ENCODE measurements around the gene GCAT.

Gene GCAT

GRCh38 chr22:37842015-37842793, 34.5 kb downstream of the GCAT start:
- ATAC-seq: no peak
- TF ChIP-seq ZNF8 (CRISPR knock-in tag; IDR thresholded peaks at IDR 0.05): no peak
- no peak for TF ChIP-seq CREB5 (CRISPR knock-in tag; IDR thresholded peaks at IDR 0.05; ENCODE audit: low read depth)
- no peak for TF ChIP-seq TSHZ2 (CRISPR knock-in tag; IDR thresholded peaks at IDR 0.05)
- no peak for TF ChIP-seq ZC3H10 (CRISPR knock-in tag; IDR thresholded peaks at IDR 0.05)
- no peak for TF ChIP-seq ZNF70 (CRISPR knock-in tag; IDR thresholded peaks at IDR 0.05)
- TF ChIP-seq ZFP3 (CRISPR knock-in tag; IDR thresholded peaks at IDR 0.05): no peak
- TF ChIP-seq GLIS3 (CRISPR knock-in tag; IDR thresholded peaks at IDR 0.05): no peak
- TF ChIP-seq ARNTL (CRISPR knock-in tag; IDR thresholded peaks at IDR 0.05; ENCODE audit: borderline replicate concordance, low read depth): no peak
- TF ChIP-seq POU6F1 (CRISPR knock-in tag; IDR thresholded peaks at IDR 0.05; ENCODE audit: borderline replicate concordance, low read depth): no peak
- TF ChIP-seq OSR1 (CRISPR knock-in tag; IDR thresholded peaks at IDR 0.05): no peak
- TF ChIP-seq CSRNP3 (CRISPR knock-in tag; IDR thresholded peaks at IDR 0.05): no peak
- TF ChIP-seq ESRRG (CRISPR knock-in tag; IDR thresholded peaks at IDR 0.05): no peak
- TF ChIP-seq TOX (CRISPR knock-in tag; IDR thresholded peaks at IDR 0.05; ENCODE audit: borderline replicate concordance): no peak
- no peak for TF ChIP-seq PPARA (CRISPR knock-in tag; IDR thresholded peaks at IDR 0.05; ENCODE audit: borderline replicate concordance)
- no peak for TF ChIP-seq ZFP30 (CRISPR knock-in tag; IDR thresholded peaks at IDR 0.05)
- no peak for TF ChIP-seq ISL1 (CRISPR knock-in tag; IDR thresholded peaks at IDR 0.05)
- no peak for TF ChIP-seq CSDC2 (CRISPR knock-in tag; IDR thresholded peaks at IDR 0.05)

- peak; percentile 51 for ATAC-seq
- no peak for TF ChIP-seq OSR1 (CRISPR knock-in tag; IDR thresholded peaks at IDR 0.05)
- TF ChIP-seq ESRRG (CRISPR knock-in tag; IDR thresholded peaks at IDR 0.05): no peak
- no peak for TF ChIP-seq TOX (CRISPR knock-in tag; IDR thresholded peaks at IDR 0.05; ENCODE audit: borderline replicate concordance)
- no peak for TF ChIP-seq PATZ1 (CRISPR knock-in tag; IDR thresholded peaks at IDR 0.05; ENCODE audit: borderline replicate concordance)
- TF ChIP-seq GLIS3 (CRISPR knock-in tag; IDR thresholded peaks at IDR 0.05): no peak
- TF ChIP-seq ZNF565 (CRISPR knock-in tag; conservative IDR thresholded peaks at IDR 0.05; ENCODE audit: low read depth): no peak
- TF ChIP-seq POU6F1 (CRISPR knock-in tag; IDR thresholded peaks at IDR 0.05; ENCODE audit: borderline replicate concordance, low read depth): no peak
- no peak for TF ChIP-seq TSHZ2 (CRISPR knock-in tag; IDR thresholded peaks at IDR 0.05)
- TF ChIP-seq ZFP30 (CRISPR knock-in tag; IDR thresholded peaks at IDR 0.05): no peak
- TF ChIP-seq SNAI2 (CRISPR knock-in tag; IDR thresholded peaks at IDR 0.05): no peak
- no peak for TF ChIP-seq CSDC2 (CRISPR knock-in tag; IDR thresholded peaks at IDR 0.05)
- no peak for TF ChIP-seq ZC3H10 (CRISPR knock-in tag; IDR thresholded peaks at IDR 0.05)
- no peak for TF ChIP-seq ZNF8 (CRISPR knock-in tag; IDR thresholded peaks at IDR 0.05)
- no peak for TF ChIP-seq ZFP3 (CRISPR knock-in tag; IDR thresholded peaks at IDR 0.05)
- no peak for TF ChIP-seq RARB (CRISPR knock-in tag; IDR thresholded peaks at IDR 0.05)
Observed at GRCh38 chr22:37843741-37844089, 36.0 kb downstream of the GCAT start.

All from SK-N-SH treated with all-trans-retinoic acid at 6 μM for 48 hours (cell line).